IMR-90 (cell line): ENCODE data around the gene CASZ1.

Experiments
- BHLHE40 ChIP-seq: fragments of 150-350 bp; IDR thresholded peaks from 2 replicates; pipeline ENCODE4 v1.6.1; 2016; ENCODE audit warnings: mild to moderate bottlenecking, low read depth, low read length
- CEBPB ChIP-seq: IDR thresholded peaks from 2 replicates; pipeline ENCODE4 v1.6.1; 2012; ENCODE audit warnings: low read depth, low read length, improper control_type of control experiment
- FOS ChIP-seq: fragments of 150-350 bp; IDR thresholded peaks from 2 replicates; pipeline ENCODE4 v1.6.1; 2016; ENCODE audit warnings: low read depth, low read length
- MAFK ChIP-seq: IDR thresholded peaks from 2 replicates; pipeline ENCODE4 v1.6.1; 2012; ENCODE audit warnings: low read depth, low read length, improper control_type of control experiment
- MAZ ChIP-seq: IDR thresholded peaks from 2 replicates; pipeline ENCODE4 v1.6.1; 2012; ENCODE audit warnings: low read depth, mild to moderate bottlenecking, low read length, improper control_type of control experiment, moderate library complexity, borderline replicate concordance
- NFE2L2 ChIP-seq: fragments of 150-350 bp; IDR thresholded peaks from 2 replicates; pipeline ENCODE4 v1.6.1; 2016; ENCODE audit warnings: low read depth, mild to moderate bottlenecking, low read length
- POLR2A ChIP-seq: IDR thresholded peaks from 2 replicates; pipeline ENCODE4 v1.6.1; 2012; ENCODE audit warnings: mild to moderate bottlenecking, low read depth, low read length
- RAD21 ChIP-seq: IDR thresholded peaks from 2 replicates; pipeline ENCODE4 v1.6.1; 2012; ENCODE audit warnings: low read length, improper control_type of control experiment
- RFX5 ChIP-seq: IDR thresholded peaks from 2 replicates; pipeline ENCODE4 v1.8.0; 2012; ENCODE audit warnings: low read depth, mild to moderate bottlenecking, low read length, moderate library complexity
- SMC3 ChIP-seq: fragments of 150-350 bp; IDR thresholded peaks from 2 replicates; pipeline ENCODE4 v1.6.1; 2016; ENCODE audit warnings: low read depth, mild to moderate bottlenecking, antibody characterized with exemption, low read length, moderate library complexity
- USF2 ChIP-seq: fragments of 150-350 bp; IDR thresholded peaks from 2 replicates; pipeline ENCODE4 v1.6.1; 2017; ENCODE audit warnings: mild to moderate bottlenecking, antibody characterized with exemption, low read length, low read depth
- TF ChIP-seq, protein P1 (sequence below): conservative IDR thresholded peaks from 2 replicates; pipeline ENCODE4 v1.5.1; 2012; ENCODE audit warnings: mild to moderate bottlenecking, low read depth, low read length, improper control_type of control experiment

DNA sequence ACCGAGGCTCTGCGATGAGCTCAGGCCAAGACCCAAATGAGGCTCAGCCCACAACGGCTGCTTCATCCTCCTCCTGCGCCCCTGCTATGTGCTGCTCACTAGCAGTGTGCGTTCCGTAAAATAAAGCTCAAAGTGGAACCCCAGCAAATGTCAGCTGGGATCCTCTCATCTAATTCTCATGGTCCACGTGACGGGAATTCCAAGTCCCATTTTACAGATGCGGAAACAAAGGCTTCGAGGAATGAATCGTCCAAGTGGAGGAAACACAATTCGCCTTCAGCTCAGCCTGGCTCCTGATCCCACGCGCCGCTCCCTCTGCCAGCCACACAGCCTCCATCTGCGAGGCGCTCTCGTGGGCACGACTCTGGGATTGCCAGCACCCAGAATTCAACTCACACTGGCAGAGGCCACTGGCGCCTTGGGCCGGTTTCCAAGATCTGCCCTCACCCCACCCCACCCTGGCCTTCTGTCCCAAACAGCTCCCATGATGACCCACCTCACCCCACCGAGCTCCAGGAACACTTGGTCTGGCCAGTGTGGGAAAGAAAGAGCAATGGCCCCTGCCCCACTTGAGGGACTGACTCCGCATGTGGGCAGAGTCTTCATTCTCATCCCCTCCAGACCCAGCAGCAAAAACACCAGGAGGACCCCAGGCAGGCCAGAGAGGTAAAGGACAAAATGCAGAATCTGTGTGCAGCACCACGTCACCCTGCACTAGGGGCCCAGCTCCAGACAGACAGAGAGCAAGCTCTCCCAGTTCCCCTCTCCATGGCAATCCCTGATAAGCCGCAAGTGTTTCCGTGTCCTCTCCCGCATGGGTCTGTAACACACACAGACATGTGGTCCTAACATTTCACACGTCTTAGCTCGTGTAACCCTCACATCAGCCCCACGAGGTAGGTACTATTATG lies 10.5 kb downstream of the CASZ1 start:
- TF ChIP-seq, protein P1, sequence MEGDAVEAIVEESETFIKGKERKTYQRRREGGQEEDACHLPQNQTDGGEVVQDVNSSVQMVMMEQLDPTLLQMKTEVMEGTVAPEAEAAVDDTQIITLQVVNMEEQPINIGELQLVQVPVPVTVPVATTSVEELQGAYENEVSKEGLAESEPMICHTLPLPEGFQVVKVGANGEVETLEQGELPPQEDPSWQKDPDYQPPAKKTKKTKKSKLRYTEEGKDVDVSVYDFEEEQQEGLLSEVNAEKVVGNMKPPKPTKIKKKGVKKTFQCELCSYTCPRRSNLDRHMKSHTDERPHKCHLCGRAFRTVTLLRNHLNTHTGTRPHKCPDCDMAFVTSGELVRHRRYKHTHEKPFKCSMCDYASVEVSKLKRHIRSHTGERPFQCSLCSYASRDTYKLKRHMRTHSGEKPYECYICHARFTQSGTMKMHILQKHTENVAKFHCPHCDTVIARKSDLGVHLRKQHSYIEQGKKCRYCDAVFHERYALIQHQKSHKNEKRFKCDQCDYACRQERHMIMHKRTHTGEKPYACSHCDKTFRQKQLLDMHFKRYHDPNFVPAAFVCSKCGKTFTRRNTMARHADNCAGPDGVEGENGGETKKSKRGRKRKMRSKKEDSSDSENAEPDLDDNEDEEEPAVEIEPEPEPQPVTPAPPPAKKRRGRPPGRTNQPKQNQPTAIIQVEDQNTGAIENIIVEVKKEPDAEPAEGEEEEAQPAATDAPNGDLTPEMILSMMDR = no peak
- TF ChIP-seq NFE2L2 (no peak), POLR2A (no peak), MAFK (no peak), RAD21 (no peak), RFX5 (no peak), USF2 (no peak), SMC3 (no peak), CEBPB (no peak), MAZ (no peak), FOS (no peak), BHLHE40 (no peak)
